HepG2 (cell line): ENCODE data around the gene ZNF524. TPM values are rescaled to one million over a fixed set of nuclear protein-coding genes. Genes with fewer than 3 reads are reported as not detected.

Experiments
- AHR ChIP-seq: IDR thresholded peaks from 2 replicates; pipeline ENCODE4 v1.6.1; 2018; ENCODE audit warnings: missing genetic modification reagents, missing compliant biosample characterization
- CREB1 ChIP-seq, 2 experiments: fragments of 450-650 bp in 1 of 2; IDR thresholded peaks; 2 replicates each; pipeline ENCODE4 v1.6.1; 2016 to 2017; ENCODE audit warnings: control low read depth in 1 of 2, mild to moderate bottlenecking in 1 of 2, missing compliant biosample characterization in 1 of 2, missing genetic modification characterization in 1 of 2
- GABPB1 ChIP-seq: IDR thresholded peaks from 2 replicates; pipeline ENCODE4 v1.6.1; 2016; ENCODE audit warnings: mild to moderate bottlenecking, missing genetic modification reagents, moderate library complexity, missing compliant biosample characterization
- HMGXB4 ChIP-seq, 2 experiments: sonication (generic) in 1 of 2; formaldehyde crosslinking in 1 of 2; IDR thresholded peaks; 2 replicates each; pipeline versions ENCODE4 v1.4.0 to v1.6.1; 2018 to 2020; ENCODE audit warnings: missing genetic modification reagents in 2 of 2, borderline replicate concordance in 1 of 2, low read depth in 1 of 2, mild to moderate bottlenecking in 1 of 2, missing biosample characterization in 1 of 2
- HOXA3 ChIP-seq: sonication (generic); formaldehyde crosslinking; IDR thresholded peaks from 2 replicates; pipeline ENCODE4 v1.5.0; 2020; ENCODE audit warnings: missing genetic modification reagents
- KLF12 ChIP-seq: sonication (generic); formaldehyde crosslinking; IDR thresholded peaks from 2 replicates; pipeline ENCODE4 v1.4.0; 2020; ENCODE audit warnings: missing genetic modification reagents, borderline replicate concordance
- MIER3 ChIP-seq: IDR thresholded peaks from 2 replicates; pipeline ENCODE4 v1.6.1; 2016; ENCODE audit warnings: missing compliant biosample characterization, borderline replicate concordance
- RAD21 ChIP-seq: fragments of 450-650 bp; formaldehyde crosslinking; IDR thresholded peaks from 2 replicates; pipeline ENCODE4 v1.5.0; 2020; ENCODE audit warnings: mild to moderate bottlenecking
- SOX5 ChIP-seq: IDR thresholded peaks from 2 replicates; pipeline ENCODE4 v1.6.1; 2016; ENCODE audit warnings: borderline replicate concordance
- SPEN ChIP-seq: sonication (generic); formaldehyde crosslinking; IDR thresholded peaks from 2 replicates; pipeline ENCODE4 v1.5.1; 2020; ENCODE audit warnings: low read depth, mild to moderate bottlenecking, missing genetic modification reagents
- STAG1 ChIP-seq: sonication (generic); formaldehyde crosslinking; IDR thresholded peaks from 2 replicates; pipeline ENCODE4 v1.4.0; 2020; ENCODE audit warnings: missing genetic modification reagents
- TBX2 ChIP-seq: sonication (generic); formaldehyde crosslinking; IDR thresholded peaks from 2 replicates; pipeline ENCODE4 v1.5.0; 2020; ENCODE audit warnings: missing genetic modification reagents, mild to moderate bottlenecking, borderline replicate concordance
- ZNF788 ChIP-seq: sonication (generic); formaldehyde crosslinking; IDR thresholded peaks from 2 replicates; pipeline ENCODE4 v1.5.0; 2020; ENCODE audit warnings: mild to moderate bottlenecking, missing genetic modification reagents, borderline replicate concordance
- polyA plus RNA-seq, 8 experiments: library from polyadenylated mRNA; depleted of rRNA in 3 of 8; stranded (reverse) in 7 of 8; unstranded in 1 of 8; fragments of >200 nt; fragmentation: Illumina TruSeq in 4 of 8; extraction: Trizol in 4 of 8; gene quantifications; 2 replicates each; pipeline versions ENCODE4 v1.2.1 to v1.2.3, GENCODE V29; 2011 to 2016; ENCODE audit warnings: low read depth in 4 of 8, missing spikeins in 1 of 8, mixed read lengths in 1 of 8; ENCODE audit not compliant: insufficient read depth in 1 of 8
- total RNA-seq, 5 experiments: library from RNA; depleted of rRNA; stranded (reverse); fragments of >200 nt; fragmentation: Illumina TruSeq; extraction: Trizol; gene quantifications; 2 replicates each; pipeline ENCODE4 v1.2.3, GENCODE V29; 2016; ENCODE audit warnings: low read depth in 1 of 5
- TF ChIP-seq, protein P1 (sequence below): sonication (generic); formaldehyde crosslinking; IDR thresholded peaks from 2 replicates; pipeline ENCODE4 v1.5.1; 2020; ENCODE audit warnings: mild to moderate bottlenecking, missing genetic modification reagents
- TF ChIP-seq, protein P2 (sequence below): sonication (generic); formaldehyde crosslinking; IDR thresholded peaks from 2 replicates; pipeline ENCODE4 v1.5.1; 2020; ENCODE audit warnings: missing genetic modification reagents, mild to moderate bottlenecking, borderline replicate concordance
- TF ChIP-seq, protein P3 (sequence below): sonication (generic); formaldehyde crosslinking; IDR thresholded peaks from 2 replicates; pipeline ENCODE4 v1.8.0; 2022; ENCODE audit warnings: missing genetic modification reagents, mild to moderate bottlenecking, borderline replicate concordance
- TF ChIP-seq, protein P4 (sequence below): IDR thresholded peaks from 2 replicates; pipeline ENCODE4 v1.6.1; 2012; ENCODE audit warnings: inconsistent platforms
- TF ChIP-seq, protein P5 (sequence below): sonication (generic); formaldehyde crosslinking; IDR thresholded peaks from 2 replicates; pipeline ENCODE4 v1.8.1; 2022; ENCODE audit warnings: mild to moderate bottlenecking, missing genetic modification reagents

Gene ZNF524
- total and polyA plus RNA-seq, 2 of the 13 experiments (the other 11 are each of a cell fraction or from before 2014, with no cell fraction given), result 3.2 to 4.6 TPM

- TF ChIP-seq HMGXB4 (CRISPR knock-in tag; IDR thresholded peaks at IDR 0.05; ENCODE audit: borderline replicate concordance in 1 of 2, low read depth in 1 of 2) (peak; percentile 77 to 84), GABPB1 (CRISPR knock-in tag) (peak; percentile 46), HOXA3 (peak; percentile 30; the same call in 1 of the 2 replicates), MIER3 (CRISPR knock-in tag) (0 out of 2 replicates have a peak, but pooled peaks have one; percentile 27), AHR (CRISPR knock-in tag) (no peak), CREB1 (IDR thresholded peaks at IDR 0.05) (no peak), CREB1 (CRISPR knock-in tag; IDR thresholded peaks at IDR 0.05) (0 out of 2 replicates have a peak, but pooled peaks have one; percentile 16), SPEN (CRISPR knock-in tag) (peak; percentile 35; the same call in 1 of the 2 replicates), SOX5 (CRISPR knock-in tag) (0 out of 2 replicates have a peak, but pooled peaks have one; percentile 2), RAD21 (CRISPR knock-in tag) (peak; percentile 76; the same call in 1 of the 2 replicates), STAG1 (peak; percentile 80), TBX2 (CRISPR knock-in tag) (peak; percentile 33; the same call in 1 of the 2 replicates), KLF12 (CRISPR knock-in tag) (no peak), ZNF788 (CRISPR knock-in tag) (peak; percentile 37; the same call in 1 of the 2 replicates)
- TF ChIP-seq, protein P1, sequence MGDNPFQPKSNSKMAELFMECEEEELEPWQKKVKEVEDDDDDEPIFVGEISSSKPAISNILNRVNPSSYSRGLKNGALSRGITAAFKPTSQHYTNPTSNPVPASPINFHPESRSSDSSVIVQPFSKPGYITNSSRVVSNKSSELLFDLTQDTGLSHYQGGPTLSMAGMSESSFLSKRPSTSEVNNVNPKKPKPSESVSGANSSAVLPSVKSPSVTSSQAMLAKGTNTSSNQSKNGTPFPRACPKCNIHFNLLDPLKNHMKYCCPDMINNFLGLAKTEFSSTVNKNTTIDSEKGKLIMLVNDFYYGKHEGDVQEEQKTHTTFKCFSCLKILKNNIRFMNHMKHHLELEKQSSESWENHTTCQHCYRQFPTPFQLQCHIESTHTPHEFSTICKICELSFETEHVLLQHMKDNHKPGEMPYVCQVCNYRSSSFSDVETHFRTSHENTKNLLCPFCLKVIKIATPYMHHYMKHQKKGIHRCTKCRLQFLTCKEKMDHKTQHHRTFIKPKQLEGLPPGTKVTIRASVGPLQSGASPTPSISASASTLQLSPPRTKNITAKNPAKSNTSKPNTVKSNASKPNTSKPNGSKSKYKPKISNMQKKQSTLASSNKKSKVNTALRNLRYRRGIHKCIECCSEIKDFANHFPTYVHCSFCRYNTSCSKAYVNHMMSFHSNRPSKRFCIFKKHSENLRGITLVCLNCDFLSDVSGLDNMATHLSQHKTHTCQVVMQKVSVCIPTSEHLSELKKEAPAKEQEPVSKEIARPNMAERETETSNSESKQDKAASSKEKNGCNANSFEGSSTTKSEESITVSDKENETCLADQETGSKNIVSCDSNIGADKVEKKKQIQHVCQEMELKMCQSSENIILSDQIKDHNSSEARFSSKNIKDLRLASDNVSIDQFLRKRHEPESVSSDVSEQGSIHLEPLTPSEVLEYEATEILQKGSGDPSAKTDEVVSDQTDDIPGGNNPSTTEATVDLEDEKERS, result 0 out of 2 replicates have a peak, but pooled peaks have one; percentile 23
- TF ChIP-seq, protein P2, sequence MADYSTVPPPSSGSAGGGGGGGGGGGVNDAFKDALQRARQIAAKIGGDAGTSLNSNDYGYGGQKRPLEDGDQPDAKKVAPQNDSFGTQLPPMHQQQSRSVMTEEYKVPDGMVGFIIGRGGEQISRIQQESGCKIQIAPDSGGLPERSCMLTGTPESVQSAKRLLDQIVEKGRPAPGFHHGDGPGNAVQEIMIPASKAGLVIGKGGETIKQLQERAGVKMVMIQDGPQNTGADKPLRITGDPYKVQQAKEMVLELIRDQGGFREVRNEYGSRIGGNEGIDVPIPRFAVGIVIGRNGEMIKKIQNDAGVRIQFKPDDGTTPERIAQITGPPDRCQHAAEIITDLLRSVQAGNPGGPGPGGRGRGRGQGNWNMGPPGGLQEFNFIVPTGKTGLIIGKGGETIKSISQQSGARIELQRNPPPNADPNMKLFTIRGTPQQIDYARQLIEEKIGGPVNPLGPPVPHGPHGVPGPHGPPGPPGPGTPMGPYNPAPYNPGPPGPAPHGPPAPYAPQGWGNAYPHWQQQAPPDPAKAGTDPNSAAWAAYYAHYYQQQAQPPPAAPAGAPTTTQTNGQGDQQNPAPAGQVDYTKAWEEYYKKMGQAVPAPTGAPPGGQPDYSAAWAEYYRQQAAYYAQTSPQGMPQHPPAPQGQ (CRISPR knock-in tag), result no peak
- TF ChIP-seq, protein P3, sequence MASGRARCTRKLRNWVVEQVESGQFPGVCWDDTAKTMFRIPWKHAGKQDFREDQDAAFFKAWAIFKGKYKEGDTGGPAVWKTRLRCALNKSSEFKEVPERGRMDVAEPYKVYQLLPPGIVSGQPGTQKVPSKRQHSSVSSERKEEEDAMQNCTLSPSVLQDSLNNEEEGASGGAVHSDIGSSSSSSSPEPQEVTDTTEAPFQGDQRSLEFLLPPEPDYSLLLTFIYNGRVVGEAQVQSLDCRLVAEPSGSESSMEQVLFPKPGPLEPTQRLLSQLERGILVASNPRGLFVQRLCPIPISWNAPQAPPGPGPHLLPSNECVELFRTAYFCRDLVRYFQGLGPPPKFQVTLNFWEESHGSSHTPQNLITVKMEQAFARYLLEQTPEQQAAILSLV (CRISPR knock-in tag), result 0 out of 2 replicates have a peak, but pooled peaks have one; percentile 42
- TF ChIP-seq, protein P4, sequence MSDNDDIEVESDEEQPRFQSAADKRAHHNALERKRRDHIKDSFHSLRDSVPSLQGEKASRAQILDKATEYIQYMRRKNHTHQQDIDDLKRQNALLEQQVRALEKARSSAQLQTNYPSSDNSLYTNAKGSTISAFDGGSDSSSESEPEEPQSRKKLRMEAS, result peak; percentile 56; the same call in 1 of the 2 replicates
- TF ChIP-seq, protein P5, sequence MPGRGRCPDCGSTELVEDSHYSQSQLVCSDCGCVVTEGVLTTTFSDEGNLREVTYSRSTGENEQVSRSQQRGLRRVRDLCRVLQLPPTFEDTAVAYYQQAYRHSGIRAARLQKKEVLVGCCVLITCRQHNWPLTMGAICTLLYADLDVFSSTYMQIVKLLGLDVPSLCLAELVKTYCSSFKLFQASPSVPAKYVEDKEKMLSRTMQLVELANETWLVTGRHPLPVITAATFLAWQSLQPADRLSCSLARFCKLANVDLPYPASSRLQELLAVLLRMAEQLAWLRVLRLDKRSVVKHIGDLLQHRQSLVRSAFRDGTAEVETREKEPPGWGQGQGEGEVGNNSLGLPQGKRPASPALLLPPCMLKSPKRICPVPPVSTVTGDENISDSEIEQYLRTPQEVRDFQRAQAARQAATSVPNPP (CRISPR knock-in tag), result no peak
These were observed 5.8 kb downstream of the ZNF524 start, which contains the start of gene ZNF865 (continued) for GRCh38 chr19:55605637-55606470.
